ENCODE measurements around the gene INPPL1.

Gene INPPL1

GRCh38 chr11:72229925-72230763, 5.6 kb downstream of the INPPL1 start:
- no peaks in the 10 kb centered on the region for H3K27me3 ChIP-seq (ENCODE audit: insufficient read depth, poor library complexity, severe bottlenecking)
- TF ChIP-seq, protein P1, sequence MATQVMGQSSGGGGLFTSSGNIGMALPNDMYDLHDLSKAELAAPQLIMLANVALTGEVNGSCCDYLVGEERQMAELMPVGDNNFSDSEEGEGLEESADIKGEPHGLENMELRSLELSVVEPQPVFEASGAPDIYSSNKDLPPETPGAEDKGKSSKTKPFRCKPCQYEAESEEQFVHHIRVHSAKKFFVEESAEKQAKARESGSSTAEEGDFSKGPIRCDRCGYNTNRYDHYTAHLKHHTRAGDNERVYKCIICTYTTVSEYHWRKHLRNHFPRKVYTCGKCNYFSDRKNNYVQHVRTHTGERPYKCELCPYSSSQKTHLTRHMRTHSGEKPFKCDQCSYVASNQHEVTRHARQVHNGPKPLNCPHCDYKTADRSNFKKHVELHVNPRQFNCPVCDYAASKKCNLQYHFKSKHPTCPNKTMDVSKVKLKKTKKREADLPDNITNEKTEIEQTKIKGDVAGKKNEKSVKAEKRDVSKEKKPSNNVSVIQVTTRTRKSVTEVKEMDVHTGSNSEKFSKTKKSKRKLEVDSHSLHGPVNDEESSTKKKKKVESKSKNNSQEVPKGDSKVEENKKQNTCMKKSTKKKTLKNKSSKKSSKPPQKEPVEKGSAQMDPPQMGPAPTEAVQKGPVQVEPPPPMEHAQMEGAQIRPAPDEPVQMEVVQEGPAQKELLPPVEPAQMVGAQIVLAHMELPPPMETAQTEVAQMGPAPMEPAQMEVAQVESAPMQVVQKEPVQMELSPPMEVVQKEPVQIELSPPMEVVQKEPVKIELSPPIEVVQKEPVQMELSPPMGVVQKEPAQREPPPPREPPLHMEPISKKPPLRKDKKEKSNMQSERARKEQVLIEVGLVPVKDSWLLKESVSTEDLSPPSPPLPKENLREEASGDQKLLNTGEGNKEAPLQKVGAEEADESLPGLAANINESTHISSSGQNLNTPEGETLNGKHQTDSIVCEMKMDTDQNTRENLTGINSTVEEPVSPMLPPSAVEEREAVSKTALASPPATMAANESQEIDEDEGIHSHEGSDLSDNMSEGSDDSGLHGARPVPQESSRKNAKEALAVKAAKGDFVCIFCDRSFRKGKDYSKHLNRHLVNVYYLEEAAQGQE (IDR thresholded peaks at IDR 0.05; ENCODE audit: insufficient replicate concordance, low read depth) = no peak
- TF ChIP-seq, protein P2, sequence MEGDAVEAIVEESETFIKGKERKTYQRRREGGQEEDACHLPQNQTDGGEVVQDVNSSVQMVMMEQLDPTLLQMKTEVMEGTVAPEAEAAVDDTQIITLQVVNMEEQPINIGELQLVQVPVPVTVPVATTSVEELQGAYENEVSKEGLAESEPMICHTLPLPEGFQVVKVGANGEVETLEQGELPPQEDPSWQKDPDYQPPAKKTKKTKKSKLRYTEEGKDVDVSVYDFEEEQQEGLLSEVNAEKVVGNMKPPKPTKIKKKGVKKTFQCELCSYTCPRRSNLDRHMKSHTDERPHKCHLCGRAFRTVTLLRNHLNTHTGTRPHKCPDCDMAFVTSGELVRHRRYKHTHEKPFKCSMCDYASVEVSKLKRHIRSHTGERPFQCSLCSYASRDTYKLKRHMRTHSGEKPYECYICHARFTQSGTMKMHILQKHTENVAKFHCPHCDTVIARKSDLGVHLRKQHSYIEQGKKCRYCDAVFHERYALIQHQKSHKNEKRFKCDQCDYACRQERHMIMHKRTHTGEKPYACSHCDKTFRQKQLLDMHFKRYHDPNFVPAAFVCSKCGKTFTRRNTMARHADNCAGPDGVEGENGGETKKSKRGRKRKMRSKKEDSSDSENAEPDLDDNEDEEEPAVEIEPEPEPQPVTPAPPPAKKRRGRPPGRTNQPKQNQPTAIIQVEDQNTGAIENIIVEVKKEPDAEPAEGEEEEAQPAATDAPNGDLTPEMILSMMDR (IDR thresholded peaks at IDR 0.05; ENCODE audit: insufficient read depth, low read length) = no peak
- DNase-seq (ENCODE audit: low read depth in 1 of 2, low spot score in 1 of 2) = no peak
- H3K4me3 ChIP-seq (replicated peaks; ENCODE audit: insufficient read depth, low read length) = no peak overlapping the region
- H3K27ac ChIP-seq (replicated peaks) = no peak overlapping the region

GRCh38 chr11:72230764-72231365, 6.3 kb downstream of the INPPL1 start:
- no peak overlapping the region for H3K4me3 ChIP-seq (replicated peaks; ENCODE audit: insufficient read depth, low read length)
- no peaks in the 10 kb centered on the region for H3K27me3 ChIP-seq (ENCODE audit: insufficient read depth, poor library complexity, severe bottlenecking)
- H3K27ac ChIP-seq (replicated peaks) = no peak overlapping the region
- no peak for DNase-seq (ENCODE audit: low read depth in 1 of 2, low spot score in 1 of 2)
- TF ChIP-seq GABPA (IDR thresholded peaks at IDR 0.05; ENCODE audit: low read depth) = no peak
- TF ChIP-seq SPI1 (IDR thresholded peaks at IDR 0.05; ENCODE audit: borderline replicate concordance, low read depth) = no peak
- TF ChIP-seq, protein P1 (IDR thresholded peaks at IDR 0.05; ENCODE audit: insufficient replicate concordance, low read depth) = no peak
- TF ChIP-seq POLR2AphosphoS5 (IDR thresholded peaks at IDR 0.05; ENCODE audit: low read depth) = no peak
- TF ChIP-seq, protein P2 (IDR thresholded peaks at IDR 0.05; ENCODE audit: insufficient read depth, low read length) = no peak

- DNase-seq (ENCODE audit: low read depth in 1 of 2, low spot score in 1 of 2) = no peak
- TF ChIP-seq, protein P1 (IDR thresholded peaks at IDR 0.05; ENCODE audit: insufficient replicate concordance, low read depth) = no peak
- TF ChIP-seq SPI1 (IDR thresholded peaks at IDR 0.05; ENCODE audit: borderline replicate concordance, low read depth) = no peak
- TF ChIP-seq GABPA (IDR thresholded peaks at IDR 0.05; ENCODE audit: low read depth) = no peak
- TF ChIP-seq, protein P2 (IDR thresholded peaks at IDR 0.05; ENCODE audit: insufficient read depth, low read length) = no peak
- TF ChIP-seq POLR2AphosphoS5 (IDR thresholded peaks at IDR 0.05; ENCODE audit: low read depth) = no peak
- Histone ChIP-seq H3K27me3 (ENCODE audit: insufficient read depth, poor library complexity, severe bottlenecking) (no peaks in the 10 kb centered on the region), H3K4me3 (replicated peaks; ENCODE audit: insufficient read depth, low read length) (no peak overlapping the region), H3K27ac (replicated peaks) (no peak overlapping the region)
Observed at GRCh38 chr11:72231396-72232259, 7.1 kb downstream of the INPPL1 start.
